Measurements from ENCODE around the gene SOHLH1.

SOHLH1 gene

DNA sequence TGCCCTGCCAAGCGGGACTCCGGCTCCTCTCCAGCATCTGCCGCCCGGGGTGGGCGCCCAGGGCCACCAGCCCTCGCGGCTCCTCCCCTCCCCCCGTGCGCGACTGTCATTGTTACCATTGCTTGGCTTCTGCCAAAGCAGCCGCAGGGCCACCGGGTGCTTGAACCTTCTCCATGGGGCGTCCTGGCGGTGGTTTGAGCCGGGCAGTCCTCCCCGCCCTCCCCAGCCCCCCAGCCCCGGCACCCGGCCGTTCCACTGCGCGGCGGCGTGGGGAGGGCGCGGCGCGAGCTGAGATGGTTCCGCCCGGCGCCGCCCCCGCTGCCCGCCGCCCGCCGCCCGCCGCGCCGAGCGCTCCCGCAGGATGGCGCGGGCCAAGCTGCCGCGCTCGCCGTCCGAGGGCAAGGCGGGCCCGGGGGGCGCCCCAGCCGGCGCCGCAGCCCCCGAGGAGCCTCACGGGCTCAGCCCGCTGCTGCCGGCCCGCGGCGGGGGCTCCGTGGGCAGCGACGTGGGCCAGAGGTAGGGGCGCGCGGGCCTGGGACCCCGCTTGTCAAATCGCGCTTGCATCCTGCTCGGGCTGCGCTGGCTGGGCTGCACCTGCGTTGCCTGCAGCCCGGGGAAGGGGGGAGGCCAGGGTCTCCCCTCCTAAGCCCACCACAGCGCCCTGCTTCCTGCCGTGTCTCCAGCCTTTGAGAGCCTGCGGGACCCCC lies 37.1 kb upstream of the SOHLH1 start:
- H3K27ac ChIP-seq, result no peak overlapping the region
- TF ChIP-seq ZFX (IDR thresholded peaks at IDR 0.05; ENCODE audit: borderline replicate concordance), result no peak
- TF ChIP-seq, protein P1, sequence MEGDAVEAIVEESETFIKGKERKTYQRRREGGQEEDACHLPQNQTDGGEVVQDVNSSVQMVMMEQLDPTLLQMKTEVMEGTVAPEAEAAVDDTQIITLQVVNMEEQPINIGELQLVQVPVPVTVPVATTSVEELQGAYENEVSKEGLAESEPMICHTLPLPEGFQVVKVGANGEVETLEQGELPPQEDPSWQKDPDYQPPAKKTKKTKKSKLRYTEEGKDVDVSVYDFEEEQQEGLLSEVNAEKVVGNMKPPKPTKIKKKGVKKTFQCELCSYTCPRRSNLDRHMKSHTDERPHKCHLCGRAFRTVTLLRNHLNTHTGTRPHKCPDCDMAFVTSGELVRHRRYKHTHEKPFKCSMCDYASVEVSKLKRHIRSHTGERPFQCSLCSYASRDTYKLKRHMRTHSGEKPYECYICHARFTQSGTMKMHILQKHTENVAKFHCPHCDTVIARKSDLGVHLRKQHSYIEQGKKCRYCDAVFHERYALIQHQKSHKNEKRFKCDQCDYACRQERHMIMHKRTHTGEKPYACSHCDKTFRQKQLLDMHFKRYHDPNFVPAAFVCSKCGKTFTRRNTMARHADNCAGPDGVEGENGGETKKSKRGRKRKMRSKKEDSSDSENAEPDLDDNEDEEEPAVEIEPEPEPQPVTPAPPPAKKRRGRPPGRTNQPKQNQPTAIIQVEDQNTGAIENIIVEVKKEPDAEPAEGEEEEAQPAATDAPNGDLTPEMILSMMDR (IDR thresholded peaks at IDR 0.05), result no peak

- H3K27ac ChIP-seq, result no peak overlapping the region
- TF ChIP-seq ZFX (IDR thresholded peaks at IDR 0.05; ENCODE audit: borderline replicate concordance), result no peak
- TF ChIP-seq, protein P1 (IDR thresholded peaks at IDR 0.05), result no peak
Observed at GRCh38 chr9:135734616-135735144, 35.4 kb upstream of the SOHLH1 start.

- H3K27ac ChIP-seq, result no peak overlapping the region
- TF ChIP-seq, protein P1 (IDR thresholded peaks at IDR 0.05), result no peak
- TF ChIP-seq ZFX (IDR thresholded peaks at IDR 0.05; ENCODE audit: borderline replicate concordance), result no peak
Observed at GRCh38 chr9:135732569-135733257, 33.4 kb upstream of the SOHLH1 start.

- H3K27ac ChIP-seq, result no peak overlapping the region
- no peak for TF ChIP-seq ZFX (IDR thresholded peaks at IDR 0.05; ENCODE audit: borderline replicate concordance)
- TF ChIP-seq, protein P1 (IDR thresholded peaks at IDR 0.05), result no peak
Observed at GRCh38 chr9:135731454-135731853, 32.2 kb upstream of the SOHLH1 start.

- H3K27ac ChIP-seq, result no peak overlapping the region
- TF ChIP-seq ZFX (IDR thresholded peaks at IDR 0.05; ENCODE audit: borderline replicate concordance), result no peak
- TF ChIP-seq, protein P1 (IDR thresholded peaks at IDR 0.05), result no peak
Observed at GRCh38 chr9:135729480-135729879, 30.2 kb upstream of the SOHLH1 start.

DNA sequence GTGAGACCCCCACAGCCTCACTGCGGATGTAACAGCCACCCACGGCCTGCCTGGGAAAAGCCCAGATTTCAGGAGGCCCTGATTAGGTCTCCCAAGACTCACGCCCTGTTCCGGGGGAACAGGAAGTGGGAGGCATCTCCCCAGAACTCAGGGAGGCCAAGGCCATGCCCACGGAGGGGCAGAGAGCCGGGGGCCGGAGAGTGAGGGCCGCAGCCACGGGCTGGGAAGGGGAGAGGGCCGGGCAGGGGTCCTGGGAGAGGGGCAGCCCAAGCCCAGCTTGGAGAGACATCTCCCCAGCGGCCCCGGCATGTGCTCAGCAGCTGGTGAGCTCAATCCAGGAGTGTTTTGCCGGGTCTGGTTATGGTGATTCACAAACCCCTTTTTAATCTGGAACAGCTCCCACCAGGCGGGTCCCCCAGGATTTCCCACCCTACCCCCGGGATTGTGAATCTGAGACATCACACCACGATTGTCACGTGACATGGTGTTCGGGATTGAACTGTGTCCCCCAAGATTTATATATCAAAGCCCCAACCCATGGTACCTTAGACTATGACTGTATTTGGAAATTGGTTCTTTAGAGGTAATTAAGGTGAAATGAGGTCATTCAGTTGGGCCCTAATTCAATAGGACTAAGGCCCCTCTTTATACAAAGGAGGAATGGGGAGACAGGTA lies 29.3 kb upstream of the SOHLH1 start:
- TF ChIP-seq, protein P1 (IDR thresholded peaks at IDR 0.05), result no peak
- no peak for TF ChIP-seq ZFX (IDR thresholded peaks at IDR 0.05; ENCODE audit: borderline replicate concordance)
- no peak overlapping the region for H3K27ac ChIP-seq
